HG02943 (cell line): ENCODE measurements around the gene KIF25.

ENCODE experiments used
- ATAC-seq: cut with Tn5 transposase; IDR thresholded peaks from one replicate; pipeline ENCODE4 v1.9.1; 2021; ENCODE audit warnings: mild to moderate bottlenecking, low read depth, moderate library complexity; ENCODE audit not compliant: unreplicated experiment

The KIF25 gene

DNA sequence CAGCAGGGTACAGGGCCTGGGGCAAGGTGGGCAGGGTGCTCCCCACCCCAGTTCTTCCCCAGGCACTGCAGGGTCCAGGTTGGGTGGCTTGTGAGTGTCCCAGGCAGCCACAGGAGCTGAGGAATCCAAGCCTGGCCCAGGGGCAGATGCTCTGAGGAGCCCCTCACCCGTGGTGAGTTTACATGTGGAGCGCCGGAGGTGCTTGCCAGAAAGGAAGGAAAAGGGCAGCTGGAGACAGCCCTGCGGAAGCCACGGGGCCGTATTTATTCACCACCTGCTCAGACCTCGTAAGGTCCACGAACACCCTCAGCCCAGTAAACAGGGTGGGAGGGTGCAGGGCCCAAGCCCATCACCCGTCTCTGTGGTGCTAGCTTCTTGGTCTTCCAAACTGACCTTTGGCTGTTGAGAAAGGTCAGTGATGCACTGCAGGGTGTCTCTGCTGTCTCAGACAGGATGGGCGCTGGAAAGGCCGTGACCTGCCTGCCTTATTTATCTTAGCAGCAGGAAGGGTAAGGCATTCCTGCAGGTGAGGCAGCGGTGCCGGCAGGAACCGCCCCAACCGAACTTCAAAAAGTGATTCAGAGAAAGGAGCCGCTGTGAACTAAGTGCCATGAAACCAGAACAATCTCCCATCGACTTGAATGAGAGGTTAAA is 85.5 kb downstream of the KIF25 start:
- ATAC-seq, result no peak

DNA sequence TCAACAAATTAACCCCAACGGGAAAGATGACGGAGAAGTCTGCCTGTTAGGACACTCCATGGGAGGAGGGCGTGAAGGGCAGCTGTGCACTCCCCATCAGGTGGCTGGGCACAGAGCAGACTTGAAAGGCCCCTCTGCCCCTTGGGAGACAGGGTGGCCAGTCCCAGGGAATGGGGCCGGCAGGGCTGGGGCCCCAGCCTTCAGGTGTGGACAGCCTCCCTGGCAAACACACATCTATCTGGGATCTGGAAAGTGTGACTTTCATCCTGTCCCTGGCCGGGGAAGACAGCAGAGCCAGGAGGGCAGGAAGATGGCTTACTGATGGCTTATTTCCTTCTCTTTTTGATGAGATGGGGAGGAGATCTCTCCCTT is 86.0 kb downstream of the KIF25 start:
- ATAC-seq, result no peak

DNA sequence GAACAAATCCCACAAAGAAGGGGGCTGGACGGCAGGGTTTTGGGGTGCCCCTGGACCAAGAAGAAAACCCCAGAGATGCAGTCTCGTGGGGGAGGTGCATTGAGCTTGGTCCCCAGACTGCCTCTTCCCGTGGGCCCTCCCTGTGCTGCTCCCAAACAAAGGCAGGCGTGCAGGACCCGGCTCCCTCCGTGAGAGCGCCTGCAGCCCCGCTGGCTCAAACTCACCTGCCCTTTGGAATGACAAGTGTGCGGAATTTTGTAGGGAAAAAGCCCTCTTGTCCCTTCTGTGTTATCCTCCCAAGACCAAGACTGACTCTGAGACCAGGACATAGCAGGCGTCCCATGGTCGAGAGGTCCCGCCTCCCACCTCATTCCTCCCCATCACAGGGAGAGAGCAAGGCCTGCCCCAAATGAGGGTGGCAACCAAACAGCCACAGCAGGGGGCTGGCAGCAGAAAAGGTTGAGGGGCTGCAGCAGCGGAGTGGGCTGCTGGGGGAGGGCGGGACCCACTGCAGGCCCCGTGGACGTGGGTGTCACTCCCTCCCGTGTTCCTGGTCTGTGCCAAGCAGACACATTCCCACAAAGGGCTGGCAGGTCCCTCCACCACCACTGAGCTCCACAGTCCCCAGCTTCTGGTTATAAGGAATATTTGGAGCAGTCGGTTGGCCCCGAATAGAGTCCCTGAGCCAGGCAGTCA is 87.1 kb downstream of the KIF25 start:
- no peak for ATAC-seq

DNA sequence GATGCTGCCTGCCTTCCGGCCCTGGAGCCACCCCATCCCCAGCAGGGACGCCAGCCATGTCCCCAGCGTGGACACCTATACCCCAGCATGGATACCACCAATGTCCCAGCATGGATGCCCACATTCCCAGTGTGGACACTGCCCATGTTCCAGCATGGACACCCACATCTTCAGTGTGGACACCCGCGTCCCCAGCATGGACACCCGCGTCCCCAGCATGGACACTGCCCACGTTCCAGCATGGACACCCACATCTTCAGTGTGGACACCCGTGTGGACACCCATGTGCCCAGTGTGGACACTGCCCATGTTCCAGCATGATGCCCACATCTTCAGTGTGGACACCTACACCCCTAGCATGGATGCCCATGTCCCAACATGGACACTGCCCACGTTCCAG is 88.6 kb downstream of the KIF25 start:
- no peak for ATAC-seq

DNA sequence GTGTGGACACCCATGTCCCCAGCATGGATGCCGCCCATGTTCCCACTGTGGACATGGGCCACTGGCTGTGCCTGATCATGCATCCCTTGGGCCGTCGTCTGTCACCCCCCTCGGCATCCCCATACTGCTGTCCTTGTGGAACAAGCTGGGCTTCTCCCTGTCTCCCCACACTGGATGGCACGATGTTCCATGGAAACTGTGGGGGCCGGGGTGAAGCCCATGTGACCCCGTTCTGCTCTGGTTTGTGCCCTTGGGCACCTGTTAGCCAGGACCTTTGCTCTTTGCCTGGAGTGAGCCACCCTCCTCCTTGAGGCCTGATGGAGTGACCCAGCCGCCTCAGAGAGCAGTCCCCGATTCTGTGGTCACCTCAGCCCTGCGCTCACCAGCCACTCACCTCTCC is 89.1 kb downstream of the KIF25 start:
- ATAC-seq, result no peak

DNA sequence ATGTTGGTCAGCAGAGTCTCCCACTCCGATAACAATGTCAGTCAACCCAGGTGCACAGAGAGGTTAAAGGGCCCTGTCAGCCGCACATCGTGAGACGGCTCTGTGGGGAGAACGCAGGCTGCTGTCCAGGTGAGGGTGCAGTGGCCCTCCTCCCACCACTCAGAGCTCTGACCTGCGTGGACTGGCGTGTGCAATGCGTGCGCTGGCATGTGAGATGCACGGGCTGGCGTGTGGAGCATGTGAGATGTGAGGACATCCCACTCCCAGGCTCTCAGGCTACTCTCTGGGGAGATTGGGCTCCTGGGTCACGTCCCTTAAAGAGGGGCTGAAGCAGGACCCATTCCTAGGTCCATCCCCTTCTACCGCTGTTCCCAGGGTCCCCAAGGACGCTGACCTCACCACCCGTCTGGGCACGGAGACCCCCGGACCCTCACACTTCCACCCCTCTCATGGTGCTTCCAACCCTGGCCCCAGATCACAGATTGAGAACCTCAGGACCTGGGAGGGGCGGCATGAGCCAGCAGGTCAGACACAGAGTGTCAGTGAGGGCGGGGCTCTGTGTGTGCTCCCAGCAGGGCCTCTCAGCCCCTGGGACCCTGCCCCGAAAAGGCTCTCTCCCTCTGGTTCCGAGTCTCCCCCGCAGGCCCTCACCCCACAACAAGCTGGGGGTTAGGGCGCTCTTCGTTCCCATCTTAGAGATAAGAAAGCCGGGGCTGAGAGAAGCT is 90.1 kb downstream of the KIF25 start:
- ATAC-seq, result no peak

DNA sequence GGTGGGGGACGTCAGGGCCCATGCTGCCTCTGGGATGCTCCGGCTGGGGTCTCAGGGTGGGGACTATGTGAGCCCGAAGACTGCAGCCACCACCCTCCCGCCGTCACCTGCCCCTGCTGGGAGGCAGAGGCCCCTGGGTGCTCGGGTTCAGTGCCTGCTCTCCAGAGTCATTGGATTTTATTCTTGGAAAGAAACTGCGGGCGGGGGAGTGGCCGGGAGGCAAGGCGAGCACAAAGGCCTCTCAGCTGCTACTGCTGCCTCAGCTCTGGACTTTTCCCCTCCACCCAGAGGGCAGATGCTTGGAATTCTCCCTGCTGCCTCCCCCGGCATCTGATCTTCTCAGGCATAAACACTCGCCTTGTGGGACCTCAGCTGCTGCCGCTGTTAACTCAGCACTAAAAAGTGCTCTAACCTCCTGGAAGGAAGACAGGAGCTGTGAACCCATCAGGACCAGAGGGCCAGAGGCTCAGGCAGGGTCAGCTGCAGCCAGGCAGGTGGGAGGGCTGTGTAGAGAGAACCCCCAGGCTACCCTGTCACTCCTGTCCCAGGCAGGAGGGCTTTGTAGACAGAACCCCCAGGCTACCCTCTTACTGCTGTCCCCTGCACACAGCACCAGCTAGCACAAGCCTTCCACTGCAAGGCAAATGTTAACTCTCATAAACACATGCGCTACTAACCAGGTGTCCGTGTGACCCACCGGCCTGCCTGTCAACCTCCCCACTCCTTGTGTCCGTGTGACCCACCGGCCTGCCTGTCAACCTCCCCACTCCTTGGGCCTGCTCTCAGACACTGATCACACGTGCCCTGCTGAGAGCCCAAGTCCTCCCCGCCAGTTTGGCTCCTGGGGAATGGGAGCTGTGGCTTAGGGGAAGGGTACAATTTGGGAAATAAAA is 90.9 kb downstream of the KIF25 start:
- ATAC-seq, result no peak

DNA sequence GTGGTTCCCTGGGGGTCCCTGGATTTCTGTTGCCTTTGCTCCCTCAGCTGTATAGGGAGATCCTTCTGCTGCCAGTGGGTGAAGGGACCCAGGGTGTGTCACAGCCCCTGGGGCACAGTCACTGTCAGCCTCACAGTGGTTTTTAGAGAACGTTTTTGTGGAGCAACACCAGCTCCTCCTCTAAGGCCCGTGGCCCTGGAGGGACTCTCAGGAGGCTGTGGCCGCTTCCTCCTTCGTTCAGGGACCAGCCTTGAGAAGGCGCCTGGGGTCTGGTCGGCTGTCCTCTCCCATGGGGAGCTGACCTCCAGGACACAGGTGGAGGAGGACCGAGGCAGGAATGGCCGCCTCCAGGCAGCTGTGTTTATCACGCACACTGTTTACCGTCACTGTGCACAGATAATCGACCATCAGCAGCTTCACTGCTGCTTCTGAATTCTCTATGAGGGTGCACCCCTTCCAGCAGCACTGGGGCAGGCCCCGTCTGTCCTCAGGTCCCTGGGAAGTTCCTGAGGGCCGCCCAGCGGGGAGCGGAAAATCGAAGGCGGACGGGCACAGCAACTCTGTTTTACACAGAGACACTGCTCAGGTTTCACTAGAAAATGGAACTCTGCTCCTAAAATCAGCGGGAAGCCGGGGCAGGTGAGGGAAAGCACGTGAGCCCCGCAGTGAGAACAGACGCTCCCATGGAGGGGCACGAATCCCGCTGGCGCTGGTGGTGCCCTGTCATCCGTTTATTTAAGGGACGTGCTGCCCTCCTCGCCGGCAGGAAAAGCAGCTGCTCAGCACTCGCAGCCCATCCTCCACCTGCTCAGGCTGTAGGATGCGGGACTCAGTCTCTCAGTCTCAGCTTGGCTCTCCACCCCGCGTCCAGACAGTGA is 92.0 kb downstream of the KIF25 start:
- no peak for ATAC-seq

DNA sequence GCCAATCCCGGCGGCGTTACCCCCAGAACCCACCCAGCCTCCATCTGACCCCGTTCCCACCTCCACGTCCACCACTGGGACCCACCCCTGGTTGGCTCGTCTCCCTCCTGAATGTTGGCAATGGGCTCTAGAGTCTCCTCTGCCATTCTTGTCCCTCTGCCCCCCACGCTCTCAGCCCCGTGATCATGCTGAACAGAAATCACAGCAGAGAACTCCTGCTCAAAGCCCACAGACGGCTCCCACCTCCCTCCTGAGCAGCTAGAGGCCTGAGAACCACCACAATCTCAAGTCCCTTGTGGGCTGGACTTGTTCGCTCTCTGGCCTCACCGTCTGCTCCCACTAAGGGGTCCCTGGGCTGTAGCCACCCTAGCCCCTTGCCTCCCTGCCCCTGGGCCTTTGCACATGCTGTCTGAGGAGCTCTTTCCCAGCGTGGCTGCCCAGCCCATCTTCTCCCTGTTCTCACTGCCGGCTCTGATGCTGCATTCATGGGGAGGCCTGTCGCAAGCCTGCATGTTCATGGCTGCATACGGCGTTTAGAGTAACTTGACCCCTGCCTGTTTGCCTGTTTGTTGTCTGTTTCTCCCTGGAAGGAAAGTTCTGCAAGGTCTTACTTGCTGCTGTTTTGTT is 92.7 kb downstream of the KIF25 start:
- ATAC-seq, result no peak

DNA sequence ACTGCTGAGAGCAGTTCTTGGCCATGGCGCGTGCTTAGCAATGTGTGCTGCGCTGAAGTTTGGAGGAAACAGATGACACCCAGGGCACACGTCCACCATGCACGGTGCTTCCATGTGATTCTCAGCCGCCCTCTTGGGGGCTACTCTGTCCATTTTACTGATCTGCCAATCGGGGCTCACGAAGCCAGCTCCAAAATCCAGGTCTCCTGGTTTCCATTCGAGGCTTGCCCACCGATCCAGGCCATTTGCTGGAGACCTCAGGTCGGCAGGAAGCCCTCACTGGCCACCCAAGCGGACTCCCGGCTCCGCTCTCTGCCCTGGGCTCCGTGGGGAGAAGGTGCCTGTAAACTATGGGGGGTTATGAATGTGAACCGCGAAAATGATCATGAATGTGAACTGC is 93.2 kb downstream of the KIF25 start:
- no peak for ATAC-seq

DNA sequence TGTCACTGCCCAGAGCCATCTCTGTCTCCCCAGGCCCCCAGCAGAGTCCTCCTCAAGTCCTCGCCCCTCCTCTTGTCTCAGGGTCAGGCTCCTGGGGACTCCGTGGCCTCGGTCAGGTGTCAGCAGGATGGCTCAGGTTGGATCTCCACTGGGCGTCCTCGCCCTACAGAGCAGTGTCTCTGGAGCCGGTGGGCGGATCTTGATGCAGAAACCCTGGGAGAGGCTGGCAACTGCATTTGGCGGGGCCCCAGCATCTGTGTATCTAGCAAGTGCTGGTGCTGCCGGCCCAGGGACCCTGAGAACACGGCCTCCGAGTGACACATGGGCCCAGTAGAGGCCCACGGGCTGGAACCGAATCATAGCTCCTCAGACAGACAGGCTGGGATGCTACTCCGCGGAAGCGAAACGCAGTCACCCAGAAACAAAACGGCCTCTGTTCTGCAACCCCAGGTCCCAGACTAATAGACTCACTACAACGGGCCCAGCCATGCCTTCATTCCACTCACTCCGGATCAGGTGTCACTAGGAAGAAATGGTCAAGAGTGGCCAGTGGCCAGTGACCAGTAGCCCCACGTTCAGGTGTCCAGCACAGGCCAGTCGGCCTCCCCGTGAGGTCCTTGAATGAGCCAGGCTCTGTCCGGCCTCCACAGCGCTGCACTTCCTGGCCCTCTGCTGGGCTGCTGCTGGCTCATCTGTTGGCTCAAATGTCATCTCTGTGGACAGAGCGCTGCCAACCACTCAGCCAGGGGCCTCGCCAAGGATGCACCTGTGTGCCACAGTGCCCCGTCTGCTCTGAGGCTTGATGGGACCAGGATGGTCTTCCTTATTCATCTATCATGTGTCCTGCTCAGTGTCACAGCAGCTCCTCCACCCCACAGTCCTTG is 94.2 kb downstream of the KIF25 start:
- no peak for ATAC-seq

DNA sequence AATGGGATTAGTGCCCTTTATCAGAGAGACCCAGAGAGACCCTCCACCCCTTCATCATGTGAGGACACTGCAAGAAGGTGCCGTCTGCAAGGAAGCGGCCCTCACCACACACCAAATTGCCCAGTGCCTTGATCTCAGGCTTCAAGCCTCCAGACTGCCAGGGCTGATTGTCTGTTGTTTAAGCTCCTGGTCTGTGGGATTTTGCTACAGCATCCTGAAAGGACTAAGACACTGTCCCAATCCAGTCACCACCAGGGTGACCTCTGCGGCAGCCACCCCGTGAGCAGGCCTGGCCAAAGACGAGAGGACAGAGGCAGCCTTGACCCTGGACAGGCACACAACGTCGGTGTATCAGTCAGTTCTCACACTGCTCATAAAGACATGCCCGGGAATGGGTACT is 95.1 kb downstream of the KIF25 start:
- no peak for ATAC-seq

DNA sequence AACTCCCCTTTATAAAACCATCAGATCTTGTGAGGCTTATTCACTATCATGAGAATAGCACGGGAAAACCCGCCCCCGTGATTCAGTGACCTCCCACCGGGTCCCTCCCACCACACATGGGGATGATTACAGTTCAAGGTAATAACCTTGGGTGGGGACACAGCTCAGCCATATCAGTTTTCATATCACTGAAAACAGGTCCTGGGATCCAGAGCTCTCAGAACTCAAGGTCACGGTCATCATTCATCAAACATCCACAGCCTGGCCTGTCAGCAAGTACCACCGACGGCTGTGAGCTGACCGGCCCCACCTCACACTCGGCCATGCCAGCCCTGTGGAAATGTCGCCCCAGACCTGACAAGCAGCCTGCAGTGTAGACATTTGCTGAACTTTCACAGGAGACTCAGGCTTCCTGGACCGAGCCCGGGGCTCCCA is 95.6 kb downstream of the KIF25 start:
- ATAC-seq, result no peak

DNA sequence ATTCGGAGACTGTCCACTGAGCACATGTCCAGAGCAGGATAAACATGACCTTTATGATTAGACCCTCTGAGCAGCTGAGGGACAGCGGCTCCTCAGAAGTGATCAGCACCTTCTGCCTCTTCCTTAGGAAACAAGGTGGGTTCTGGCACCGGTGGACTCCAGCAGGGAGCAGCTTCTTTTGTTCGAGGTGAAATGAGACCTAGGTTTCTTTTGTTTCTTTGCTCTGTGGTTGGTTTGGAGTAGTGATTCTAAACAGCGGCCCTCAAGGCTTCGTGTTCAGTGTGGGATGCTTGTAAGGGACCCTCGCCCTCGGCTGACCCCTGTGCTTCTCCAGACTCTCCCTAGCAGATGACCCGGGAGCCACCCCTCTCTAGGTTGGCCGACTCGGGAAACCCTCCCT is 96.2 kb downstream of the KIF25 start:
- ATAC-seq, result no peak
